Measurements from ENCODE around the gene SPECC1. TPM values are rescaled to one million over a fixed set of nuclear protein-coding genes. Genes with fewer than 3 reads are reported as not detected.

The SPECC1 gene
- total and polyA plus RNA-seq, 3 donors from 2014 or later, result 78.6 to 160 (median 148) TPM

GRCh38 chr17:20170085-20170484 lies 160.9 kb downstream of the SPECC1 start:
- Histone ChIP-seq H3K27ac (no peak overlapping the region), H3K4me1 (peaks cover 9% of the 10 kb centered on the region), H3K9me3 (no peaks in the 10 kb centered on the region), H3K4me3 (no peak overlapping the region), H3K36me3 (ENCODE audit: low read depth, missing control alignments) (no peaks in the 10 kb centered on the region), H3K27me3 (no peaks in the 10 kb centered on the region)
- WGBS, 2 donors, result 87 to 92% methylated on average over 3 of the region's 3 CpGs
- TF ChIP-seq POLR2A (IDR thresholded peaks at IDR 0.05), result no peak
- TF ChIP-seq, protein P1, sequence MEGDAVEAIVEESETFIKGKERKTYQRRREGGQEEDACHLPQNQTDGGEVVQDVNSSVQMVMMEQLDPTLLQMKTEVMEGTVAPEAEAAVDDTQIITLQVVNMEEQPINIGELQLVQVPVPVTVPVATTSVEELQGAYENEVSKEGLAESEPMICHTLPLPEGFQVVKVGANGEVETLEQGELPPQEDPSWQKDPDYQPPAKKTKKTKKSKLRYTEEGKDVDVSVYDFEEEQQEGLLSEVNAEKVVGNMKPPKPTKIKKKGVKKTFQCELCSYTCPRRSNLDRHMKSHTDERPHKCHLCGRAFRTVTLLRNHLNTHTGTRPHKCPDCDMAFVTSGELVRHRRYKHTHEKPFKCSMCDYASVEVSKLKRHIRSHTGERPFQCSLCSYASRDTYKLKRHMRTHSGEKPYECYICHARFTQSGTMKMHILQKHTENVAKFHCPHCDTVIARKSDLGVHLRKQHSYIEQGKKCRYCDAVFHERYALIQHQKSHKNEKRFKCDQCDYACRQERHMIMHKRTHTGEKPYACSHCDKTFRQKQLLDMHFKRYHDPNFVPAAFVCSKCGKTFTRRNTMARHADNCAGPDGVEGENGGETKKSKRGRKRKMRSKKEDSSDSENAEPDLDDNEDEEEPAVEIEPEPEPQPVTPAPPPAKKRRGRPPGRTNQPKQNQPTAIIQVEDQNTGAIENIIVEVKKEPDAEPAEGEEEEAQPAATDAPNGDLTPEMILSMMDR (IDR thresholded peaks at IDR 0.05), result no peak
- DNase-seq, result no peak
- intact Hi-C loops (cut with DNase I; ENCODE audit: low total_unique reads), result no loop called here

DNA sequence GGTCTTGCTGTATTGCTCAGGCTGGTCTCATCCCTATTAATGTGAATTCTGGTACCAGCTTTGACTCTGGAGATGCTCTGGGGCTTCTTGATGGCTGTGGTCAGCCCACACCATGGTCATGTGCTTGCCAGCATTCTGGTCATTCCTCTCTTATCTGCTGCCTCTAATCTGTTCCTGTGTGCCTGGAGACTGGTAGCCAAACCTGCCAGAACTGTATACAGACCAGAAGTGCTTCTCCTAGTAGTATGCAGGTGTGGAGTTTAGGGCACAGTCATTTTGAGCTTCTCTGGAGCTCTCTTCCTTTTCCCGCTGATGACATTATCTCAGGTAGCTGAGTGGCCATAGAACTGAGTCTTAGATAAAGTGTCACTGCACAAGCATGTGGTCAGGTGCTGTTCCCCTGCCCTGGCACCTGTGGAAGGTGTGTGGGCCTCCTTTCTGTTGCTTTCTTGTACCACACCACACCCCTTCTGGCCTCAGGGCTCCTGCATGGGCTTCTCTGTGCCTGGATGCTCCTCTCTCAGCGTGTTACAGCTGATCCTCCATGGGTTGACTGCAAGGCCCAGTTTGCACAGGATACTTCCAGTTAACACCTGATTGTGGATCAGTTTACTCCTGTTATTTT lies 162.7 kb downstream of the SPECC1 start:
- peaks cover 9% of the 10 kb centered on the region for H3K4me1 ChIP-seq
- WGBS, 2 donors, result 96% methylated on average over 2 of the region's 2 CpGs
- TF ChIP-seq POLR2A (IDR thresholded peaks at IDR 0.05), result no peak
- TF ChIP-seq, protein P1 (IDR thresholded peaks at IDR 0.05), result no peak
- DNase-seq, result no peak
- H3K9me3 ChIP-seq, result no peaks in the 10 kb centered on the region
- H3K36me3 ChIP-seq (ENCODE audit: low read depth, missing control alignments), result no peaks in the 10 kb centered on the region
- intact Hi-C loops (cut with DNase I; ENCODE audit: low total_unique reads), result no loop called here
- H3K27ac ChIP-seq, result peak overlapping the region in 1 of 2 donors; percentile 48
- no peaks in the 10 kb centered on the region for H3K27me3 ChIP-seq
- H3K4me3 ChIP-seq, result no peak overlapping the region

DNA sequence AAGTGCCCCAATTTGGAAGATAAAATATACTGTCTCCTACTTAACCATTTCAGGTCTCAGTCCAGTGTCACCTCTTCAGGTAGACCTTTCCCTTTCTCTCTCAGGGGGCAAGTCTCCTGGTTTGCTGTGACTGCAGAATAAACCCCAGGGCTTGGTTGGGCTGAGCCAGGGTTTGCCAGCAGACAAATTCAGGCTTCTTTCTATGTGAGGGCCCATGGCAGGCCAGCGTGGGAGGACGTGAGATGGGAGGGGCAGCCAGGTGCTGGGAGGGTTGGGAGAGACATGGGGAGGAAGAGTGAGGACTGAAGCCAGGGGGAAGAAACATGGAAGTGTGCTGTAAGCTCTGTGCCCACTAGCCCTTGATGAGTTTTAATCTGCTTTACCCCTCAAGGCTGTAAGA lies 163.2 kb downstream of the SPECC1 start:
- H3K27me3 ChIP-seq, result no peaks in the 10 kb centered on the region
- TF ChIP-seq, protein P1 (IDR thresholded peaks at IDR 0.05), result no peak
- no peak for TF ChIP-seq POLR2A (IDR thresholded peaks at IDR 0.05)
- no peak for DNase-seq
- H3K9me3 ChIP-seq, result no peaks in the 10 kb centered on the region
- 58 to 81% methylated on average over 2 of the region's 2 CpGs for WGBS, 2 donors
- peak overlapping the region in 1 of 2 donors; percentile 48 for H3K27ac ChIP-seq
- no peak overlapping the region for H3K4me3 ChIP-seq
- no peaks in the 10 kb centered on the region for H3K36me3 ChIP-seq (ENCODE audit: low read depth, missing control alignments)
- H3K4me1 ChIP-seq, result peaks cover 9% of the 10 kb centered on the region
- intact Hi-C loops (cut with DNase I; ENCODE audit: low total_unique reads), result no loop called here

- H3K4me1 ChIP-seq, result peaks cover 9% of the 10 kb centered on the region
- no peaks in the 10 kb centered on the region for H3K9me3 ChIP-seq
- intact Hi-C loops (cut with DNase I; ENCODE audit: low total_unique reads), result no loop called here
- peak overlapping the region in 1 of 2 donors; percentile 48 for H3K27ac ChIP-seq
- H3K36me3 ChIP-seq (ENCODE audit: low read depth, missing control alignments), result no peaks in the 10 kb centered on the region
- H3K4me3 ChIP-seq, result no peak overlapping the region
- WGBS, 2 donors, result 27 to 41% methylated on average over 1 of the region's 1 CpG
- H3K27me3 ChIP-seq, result no peaks in the 10 kb centered on the region
- TF ChIP-seq, protein P1 (IDR thresholded peaks at IDR 0.05), result no peak
- TF ChIP-seq POLR2A (IDR thresholded peaks at IDR 0.05), result no peak
- DNase-seq, result no peak
Observed at GRCh38 chr17:20173091-20173490, 163.9 kb downstream of the SPECC1 start.
